Motor neuron (in vitro differentiated cells): Measurements from ENCODE around the gene HEY2. TPM values are rescaled to one million over a fixed set of nuclear protein-coding genes. Genes with fewer than 3 reads are reported as not detected.
A peak's percentile ranks its signal among the peaks of the same experiment; 100 is the strongest.
"Not testable (repeated sequence)": the region's sequence is repeated elsewhere in the genome, so short reads cannot be mapped to it uniquely, and the experiment has no call there.

Source experiments
- ATAC-seq, 8 experiments: fragments of 200-7000 bp; cut with Tn5 transposase; replicated peaks in 6 of 8; 2 replicates each; pipeline ENCODE4 v1.8.0; 2021; ENCODE audit warnings: mild to moderate bottlenecking in 8 of 8, moderate library complexity in 8 of 8
- H3K27ac ChIP-seq, 2 donors: fragments of 250-450 bp; sonication (Bioruptor Pico); 2 replicates each; pipeline ENCODE4 v1.9.0; 2021; ENCODE audit warnings: antibody characterized with exemption in 2 of 2, mild to moderate bottlenecking in 2 of 2, moderate library complexity in 1 of 2
- H3K4me1 ChIP-seq, 2 donors: fragments of 250-450 bp; sonication (Bioruptor Pico); replicated peaks in 1 of 2; 2 replicates each; pipeline ENCODE4 v1.6.1; 2021; ENCODE audit warnings: antibody characterized with exemption in 2 of 2, mild to moderate bottlenecking in 2 of 2, moderate library complexity in 1 of 2
- H3K4me3 ChIP-seq, 5 donors: fragments of 250-450 bp; sonication (Bioruptor Pico); 2 replicates each; pipeline ENCODE4 v1.9.0; 2021; ENCODE audit warnings: antibody characterized with exemption in 5 of 5, mild to moderate bottlenecking in 5 of 5, moderate library complexity in 4 of 5
- WGBS, 10 experiments: fragments of 450-650 bp; shearing (Covaris generic); methylation state at CpG; one replicate each; pipeline ENCODE4 v1.0.0; 2022; 5-methylcytosine and 5-hydroxymethylcytosine counted together
- in situ Hi-C, 9 experiments: fragments of 400-800 bp; cut with MboI; loops; one replicate each; pipeline ENCODE4 v1.15.0; 2021; ENCODE audit warnings: low sequenced_read_pairs in 9 of 9, low pct_unique_long_range_greater_than_20kb in 2 of 9; ENCODE audit not compliant: unreplicated experiment in 9 of 9
- total RNA-seq, 8 experiments: library from RNA; unstranded; fragments of 300-600 nt; gene quantifications; 2 replicates each; pipeline versions ENCODE4 v1.2.3 to v1.2.4, GENCODE V29; 2022

The HEY2 gene
- total RNA-seq, 8 experiments from 2014 or later = 0.18 to 12.6 (median 6.2) TPM; not detected in 1

DNA sequence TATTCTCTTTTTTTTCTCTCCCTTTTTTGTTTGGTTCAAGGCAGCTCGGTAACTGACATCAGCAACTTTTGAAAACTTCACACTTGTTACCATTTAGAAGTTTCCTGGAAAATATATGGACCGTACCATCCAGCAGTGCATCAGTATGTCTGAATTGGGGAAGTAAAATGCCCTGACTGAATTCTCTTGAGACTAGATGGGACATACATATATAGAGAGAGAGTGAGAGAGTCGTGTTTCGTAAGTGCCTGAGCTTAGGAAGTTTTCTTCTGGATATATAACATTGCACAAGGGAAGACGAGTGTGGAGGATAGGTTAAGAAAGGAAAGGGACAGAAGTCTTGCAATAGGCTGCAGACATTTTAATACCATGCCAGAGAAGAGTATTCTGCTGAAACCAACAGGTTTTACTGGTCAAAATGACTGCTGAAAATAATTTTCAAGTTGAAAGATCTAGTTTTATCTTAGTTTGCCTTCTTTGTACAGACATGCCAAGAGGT lies 10.6 kb downstream of the HEY2 start:
- no peak for ATAC-seq
- in situ Hi-C loops = loop anchor here in 7 of 9 experiments (10.0 to 25.0 kb wide), 3 partner anchors 198 to 898 kb away; no protein-coding TSS in a partner anchor
- Histone ChIP-seq H3K4me3 (no peak overlapping the region), H3K4me1 (peaks cover 5 to 6% of the 10 kb centered on the region in 2 donors), H3K27ac (no peak overlapping the region)
- 31 to 91% (median 77%) methylated on average over 1 to 5 of the region's 5 CpGs; no CpG with 5 or more reads in 1 of the 10 experiments for WGBS, 10 experiments

DNA sequence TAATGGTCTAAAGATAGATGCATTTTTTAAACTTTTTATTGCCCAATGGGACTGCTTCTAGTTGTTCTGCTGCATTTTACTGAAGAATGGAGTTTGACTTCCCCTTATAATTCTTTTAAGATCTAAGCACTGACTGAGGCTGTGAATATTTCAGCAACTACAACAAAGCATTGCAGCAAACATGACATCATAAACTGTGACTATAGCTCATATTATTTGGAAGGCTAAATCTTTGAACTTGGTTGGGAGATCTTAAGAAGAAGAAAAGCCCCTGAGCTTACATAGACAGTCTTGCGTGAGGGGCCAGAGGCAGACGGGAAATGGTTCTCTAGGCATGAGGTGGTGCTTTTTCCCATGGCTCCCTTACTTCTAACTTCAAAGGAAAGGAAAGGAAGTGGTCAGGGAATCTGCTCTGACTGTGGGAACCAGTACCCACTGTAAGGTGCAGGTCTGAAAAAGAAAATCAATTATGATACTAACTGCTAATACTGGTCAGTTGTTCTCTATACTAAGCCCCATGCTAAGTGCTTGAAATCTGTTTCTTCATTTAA lies 14.8 kb downstream of the HEY2 start:
- in situ Hi-C loops = loop anchor here in 5 of 9 experiments (10.0 to 25.0 kb wide), 3 partner anchors 202 to 902 kb away; no protein-coding TSS in a partner anchor
- no peak for ATAC-seq
- Histone ChIP-seq H3K4me3 (no peak overlapping the region), H3K27ac (no peak overlapping the region), H3K4me1 (peaks cover 4 to 6% of the 10 kb centered on the region in 2 donors)
- 60 to 100% (median 93%) methylated on average over 1 to 2 of the region's 2 CpGs; no CpG with 5 or more reads in 1 of the 10 experiments for WGBS, 10 experiments

DNA sequence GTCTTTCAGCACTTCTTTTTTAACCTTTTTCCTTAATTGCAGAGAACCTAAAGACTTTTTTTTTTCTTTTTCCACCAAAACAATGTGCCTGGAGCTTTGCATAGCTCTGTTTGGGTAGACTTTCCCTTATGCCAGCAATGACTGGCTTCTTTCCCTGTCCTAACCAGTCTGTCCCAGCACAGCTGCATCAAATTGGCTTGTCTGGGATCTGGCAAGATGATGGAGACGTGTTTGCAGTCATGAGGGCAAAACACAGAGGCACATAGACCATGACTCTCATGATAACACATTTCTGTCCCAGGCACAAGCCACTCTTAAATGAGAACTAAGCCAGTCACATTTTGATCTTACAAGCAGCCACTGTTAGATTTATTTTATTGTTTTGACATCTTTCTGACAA lies 16.5 kb downstream of the HEY2 start:
- H3K27ac ChIP-seq = no peak overlapping the region
- H3K4me3 ChIP-seq = no peak overlapping the region
- WGBS, 10 experiments = 10 to 100% (median 60%) methylated on average over 1 of the region's 1 CpG; no CpG with 5 or more reads in 5 of the 10 experiments
- ATAC-seq = no peak
- in situ Hi-C loops = loop anchor here in 7 of 9 experiments (5.0 to 25.0 kb wide), 4 partner anchors 204 to 904 kb away; no protein-coding TSS in a partner anchor
- peaks cover 4 to 6% of the 10 kb centered on the region in 2 donors for H3K4me1 ChIP-seq

DNA sequence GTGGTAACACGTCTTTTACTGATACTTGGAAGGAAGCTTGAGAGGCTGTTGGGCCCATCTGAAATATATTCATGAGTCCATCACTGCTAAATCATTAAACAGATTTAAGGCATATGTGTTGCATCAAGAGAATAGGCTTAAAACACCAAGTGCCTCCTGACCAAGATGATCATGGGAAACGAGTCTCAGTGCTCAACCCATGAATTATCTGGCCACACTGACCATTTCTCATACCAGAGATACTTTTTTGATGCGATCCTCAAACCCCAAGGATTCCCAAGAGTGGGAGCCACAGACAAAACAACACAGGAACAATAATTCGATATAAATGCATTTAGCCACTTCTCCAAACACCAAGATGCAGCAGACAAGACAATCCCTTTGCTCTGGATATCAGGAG lies 17.2 kb downstream of the HEY2 start:
- no peak for ATAC-seq
- 0 to 100% (median 83%) methylated on average over 1 to 4 of the region's 4 CpGs; no CpG with 5 or more reads in 1 of the 10 experiments for WGBS, 10 experiments
- in situ Hi-C loops = loop anchor here in 7 of 9 experiments (5.0 to 25.0 kb wide), 4 partner anchors 204 to 904 kb away; no protein-coding TSS in a partner anchor
- H3K4me1 ChIP-seq = peaks cover under 1 to 3% of the 10 kb centered on the region in 2 donors
- H3K4me3 ChIP-seq = no peak overlapping the region
- H3K27ac ChIP-seq = no peak overlapping the region

DNA sequence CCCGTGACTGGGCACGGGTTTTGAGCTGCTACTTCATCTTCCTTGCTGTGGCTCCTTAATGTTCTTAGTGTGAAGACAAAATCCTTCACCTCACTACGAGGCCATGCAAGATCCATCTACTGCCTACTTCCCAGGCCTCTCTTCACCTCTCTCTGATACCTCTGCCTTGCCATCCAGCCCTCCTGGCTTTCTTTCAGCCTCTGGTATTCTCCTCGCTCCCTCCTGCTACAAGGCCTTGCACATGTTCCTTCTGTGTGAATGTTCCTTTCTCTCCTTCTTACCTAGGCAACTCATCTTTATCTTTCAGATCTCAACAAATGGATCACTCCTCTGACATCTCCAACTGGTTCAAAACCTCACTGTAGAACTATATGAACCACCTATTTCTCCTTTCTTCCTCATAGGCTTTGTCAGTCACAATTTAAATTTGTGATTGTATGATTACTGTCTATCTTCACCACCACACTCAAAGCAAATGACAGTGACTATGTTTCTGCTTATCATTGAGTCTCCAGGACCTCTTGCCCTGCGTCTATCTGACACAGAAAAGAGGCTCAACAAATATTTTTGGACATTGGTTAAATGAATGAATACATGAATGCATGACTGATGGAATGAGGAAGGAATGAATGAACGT lies 19.8 kb downstream of the HEY2 start:
- Histone ChIP-seq H3K4me1 (no peaks in the 10 kb centered on the region), H3K27ac (no peak overlapping the region), H3K4me3 (no peak overlapping the region)
- WGBS, 10 experiments = 33 to 100% (median 72%) methylated on average over 1 to 6 of the region's 6 CpGs
- ATAC-seq = no peak
- in situ Hi-C loops = loop anchor here in 7 of 9 experiments (5.0 to 25.0 kb wide), 4 partner anchors 207 to 907 kb away; no protein-coding TSS in a partner anchor

DNA sequence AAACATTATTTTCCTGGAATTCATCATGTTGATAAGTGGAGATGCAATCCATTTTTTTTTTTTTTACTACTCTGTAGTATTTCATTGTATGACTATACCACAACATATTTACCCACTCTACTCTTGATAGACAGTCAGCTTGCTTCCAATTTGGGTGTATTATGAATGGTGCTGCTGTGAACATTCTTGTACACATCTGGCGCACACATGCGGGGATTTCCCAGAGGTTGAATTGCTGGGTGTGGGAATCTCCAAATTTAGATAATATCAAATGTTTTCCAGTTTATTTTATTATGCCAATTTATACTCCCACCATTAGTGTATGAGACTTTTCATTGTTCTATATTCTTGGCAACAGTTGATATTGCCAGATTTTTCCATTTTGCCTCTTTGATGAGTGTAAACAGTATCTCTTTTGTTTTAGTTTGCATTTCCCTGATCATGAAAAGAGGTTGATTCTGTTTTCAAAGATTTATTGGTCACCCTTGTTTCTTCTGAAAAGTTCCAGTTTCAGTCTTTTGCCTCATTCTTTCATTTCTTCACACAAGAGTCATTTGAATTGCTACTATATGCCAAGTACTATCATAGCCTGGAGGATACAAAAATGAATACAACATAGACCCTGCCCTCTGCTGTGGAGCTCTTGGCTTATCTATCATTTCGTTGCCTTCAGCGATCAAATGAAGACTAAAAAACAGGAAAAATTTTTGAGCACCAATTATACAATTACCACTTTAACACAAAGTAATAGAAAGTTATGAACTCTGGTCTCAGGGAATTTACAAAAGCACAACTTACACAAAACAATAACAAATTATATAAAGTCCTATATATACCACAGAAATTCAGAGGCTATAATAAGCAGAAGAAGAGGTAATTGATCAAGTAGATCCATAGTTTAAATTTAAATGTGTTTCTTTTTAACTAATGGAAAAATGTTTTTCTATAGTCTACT lies 24.2 kb downstream of the HEY2 start:
- Histone ChIP-seq H3K27ac (no peak overlapping the region), H3K4me1 (peaks cover 5 to 11% of the 10 kb centered on the region in 2 donors), H3K4me3 (no peak overlapping the region)
- peak in 3 of 8 experiments; percentile 86 to 97 (median 94) for ATAC-seq
- in situ Hi-C loops = loop anchor here in 3 of 9 experiments (25.0 kb wide), 2 partner anchors 211 to 911 kb away; no protein-coding TSS in a partner anchor
- 10 to 100% (median 75%) methylated on average over 2 to 4 of the region's 4 CpGs for WGBS, 10 experiments

DNA sequence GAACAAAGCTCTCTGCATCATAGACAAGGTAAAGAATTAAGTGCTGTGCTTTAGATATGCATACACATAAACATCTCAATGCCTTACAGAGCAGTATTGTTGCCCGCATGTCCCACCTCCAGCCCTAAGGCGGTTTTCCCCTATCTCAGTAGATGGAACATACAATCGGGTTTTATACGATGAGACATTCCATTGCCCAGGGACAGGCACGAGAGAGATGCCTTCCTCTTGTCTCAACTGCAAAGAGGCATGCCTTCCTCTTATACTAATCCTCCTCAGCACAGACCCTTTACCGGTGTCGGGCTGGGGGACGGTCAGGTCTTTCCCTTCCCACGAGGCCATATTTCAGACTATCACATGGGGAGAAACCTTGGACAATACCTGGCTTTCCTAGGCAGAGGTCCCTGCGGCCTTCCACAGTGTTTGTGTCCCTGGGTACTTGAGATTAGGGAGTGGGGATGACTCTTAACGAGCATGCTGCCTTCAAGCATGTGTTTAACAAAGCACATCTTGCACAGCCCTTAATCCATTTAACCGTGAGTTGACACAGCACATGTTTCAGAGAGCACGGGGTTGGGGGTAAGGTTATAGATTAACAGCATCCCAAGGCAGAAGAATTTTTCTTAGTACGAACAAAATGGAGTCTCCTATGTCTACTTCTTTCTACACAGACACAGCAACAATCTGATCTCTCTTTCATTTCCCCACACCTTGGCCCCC lies 26.8 kb downstream of the HEY2 start:
- not testable (repeated sequence) for H3K27ac ChIP-seq, H3K4me3 ChIP-seq, ATAC-seq
- in situ Hi-C loops = loop anchor here in 4 of 9 experiments (25.0 kb wide), 1 partner anchor 186 kb away; the partner anchor contains the start of gene HINT3 (in 4 of the 4)
- H3K4me1 ChIP-seq = peaks cover 5 to 11% of the 10 kb centered on the region in 2 donors
- WGBS, 10 experiments = 31 to 83% (median 64%) methylated on average over 2 to 4 of the region's 14 CpGs; no CpG with 5 or more reads in 4 of the 10 experiments

DNA sequence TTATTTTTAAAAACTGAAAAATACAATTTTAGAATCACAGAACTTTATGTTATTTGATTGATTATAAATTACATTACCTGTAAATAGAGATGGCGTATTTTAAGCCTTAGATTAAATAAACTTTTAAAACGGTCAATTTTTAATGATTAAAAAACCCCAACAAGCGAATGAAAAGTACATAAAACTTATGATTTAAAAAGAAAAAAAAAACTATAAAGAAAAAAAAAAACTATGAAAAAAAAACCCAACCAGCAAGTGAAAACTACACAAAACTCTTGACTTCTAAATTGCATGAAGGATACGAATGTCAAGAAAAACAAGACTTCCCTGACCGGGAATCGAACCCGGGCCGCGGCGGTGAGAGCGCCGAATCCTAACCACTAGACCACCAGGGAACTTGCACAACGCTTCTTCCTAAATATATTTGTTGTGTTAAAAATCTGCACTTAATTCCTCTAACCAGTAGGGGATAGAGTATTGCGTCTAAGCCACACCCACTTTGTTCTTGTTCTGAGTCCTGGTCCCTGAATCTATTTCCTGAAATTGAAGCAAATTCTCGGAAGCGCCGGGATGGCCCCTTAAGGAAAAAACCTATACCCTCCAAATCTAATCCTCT lies 30.6 kb downstream of the HEY2 start:
- peak; percentile 78 to 92 (median 88) for ATAC-seq
- in situ Hi-C loops = loop anchor here in 8 of 9 experiments (10.0 to 25.0 kb wide), 4 partner anchors 175 to 195 kb away; partner anchors contain the start of gene HINT3 (in 6 of the 8)
- Histone ChIP-seq H3K4me3 (peak overlapping the region; percentile 52 to 57 (median 53)), H3K4me1 (peaks cover 5 to 11% of the 10 kb centered on the region in 2 donors), H3K27ac (peak overlapping the region; percentile 76 to 86)
- WGBS, 10 experiments = 9 to 45% (median 13%) methylated on average over 4 to 17 of the region's 17 CpGs

DNA sequence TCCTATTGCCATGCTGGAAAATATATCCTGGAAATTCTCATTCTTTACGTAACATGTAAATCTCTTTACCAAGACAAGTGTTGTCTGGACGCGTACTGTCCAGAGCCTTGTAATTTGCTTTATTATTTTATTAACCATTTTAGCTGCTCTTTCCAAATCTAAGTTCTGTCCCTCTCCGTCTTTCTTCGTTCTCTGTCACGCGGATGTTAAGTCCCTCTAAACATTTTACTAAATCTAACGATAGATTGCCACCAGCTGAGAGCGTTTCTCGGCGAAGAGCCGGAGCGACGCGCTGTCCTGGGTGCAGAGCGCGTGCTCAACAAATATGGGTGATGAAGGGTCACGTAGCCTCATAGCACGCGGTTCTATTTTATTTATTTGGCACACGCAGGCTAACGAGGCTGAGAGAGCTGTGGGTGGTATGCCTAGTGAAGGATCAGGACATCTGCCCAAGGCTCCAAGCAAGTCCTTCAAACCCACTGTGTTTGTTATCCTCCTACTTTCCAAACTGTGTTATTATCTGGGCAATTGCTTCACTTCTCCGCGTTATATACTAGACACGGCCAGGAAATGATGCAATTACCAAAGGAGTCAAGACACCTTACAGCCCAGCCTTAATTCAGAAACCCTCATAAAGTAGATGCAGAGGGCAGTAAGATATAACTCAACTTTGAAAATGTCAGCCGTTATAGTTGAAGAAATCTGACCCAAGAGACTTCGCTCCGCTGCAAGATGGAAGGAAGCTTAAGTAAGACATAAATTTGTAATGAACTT lies 31.3 kb downstream of the HEY2 start:
- 0 to 10% (median 1%) methylated on average over 3 to 27 of the region's 28 CpGs; no CpG with 5 or more reads in 1 of the 10 experiments for WGBS, 10 experiments
- in situ Hi-C loops = loop anchor here in 8 of 9 experiments (10.0 to 25.0 kb wide), 4 partner anchors 174 to 194 kb away; partner anchors contain the start of gene HINT3 (in 6 of the 8)
- peak overlapping the region; percentile 52 to 57 (median 53) for H3K4me3 ChIP-seq
- ATAC-seq = peak; percentile 78 to 86 (median 85)
- H3K27ac ChIP-seq = peak overlapping the region; percentile 76 to 86
- peaks cover 2 to 5% of the 10 kb centered on the region in 2 donors for H3K4me1 ChIP-seq

DNA sequence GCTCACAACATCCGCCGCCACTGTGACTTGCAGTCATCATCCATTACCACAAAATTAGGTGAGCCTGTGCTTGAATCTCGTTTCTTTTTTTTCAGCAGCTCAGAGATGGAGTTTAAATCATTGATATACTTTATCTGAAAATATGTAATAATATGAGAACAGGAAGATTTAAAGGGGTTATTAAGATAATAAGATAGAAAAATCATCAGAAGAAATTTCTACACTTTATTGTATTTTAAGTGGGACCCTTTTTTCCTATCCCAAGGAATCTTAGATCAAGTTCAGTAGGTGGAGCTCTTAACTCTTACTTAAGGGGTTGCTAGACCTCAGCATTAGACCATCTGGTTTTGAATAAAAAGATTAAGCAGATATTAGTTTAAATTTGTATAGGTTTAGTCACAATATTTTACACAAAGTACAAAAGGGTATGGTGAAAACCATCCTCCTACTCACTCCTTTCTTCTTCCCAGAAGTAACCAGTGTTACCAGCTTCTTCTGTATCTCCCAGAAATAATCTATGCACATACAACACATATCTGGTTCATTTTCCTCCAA lies 32.0 kb downstream of the HEY2 start:
- peak in 6 of 8 experiments; percentile 4 to 34 (median 26) for ATAC-seq
- in situ Hi-C loops = loop anchor here in 8 of 9 experiments (10.0 to 25.0 kb wide), 4 partner anchors 173 to 193 kb away; partner anchors contain the start of gene HINT3 (in 6 of the 8)
- H3K4me3 ChIP-seq = peak overlapping the region; percentile 52 to 57 (median 53)
- H3K27ac ChIP-seq = peak overlapping the region; percentile 76 to 86
- WGBS, 10 experiments = 0 to 5% (median 0%) methylated on average over 2 to 3 of the region's 3 CpGs; no CpG with 5 or more reads in 1 of the 10 experiments
- H3K4me1 ChIP-seq = peaks cover 0 to 2% of the 10 kb centered on the region in 2 donors
